NB4 (cell line): ENCODE data around the gene TEX53.

Experiments
- DNase-seq: peaks from one replicate; pipeline ENCODE4 v3.0.0; 2010; ENCODE audit warnings: low read depth
- H3K4me3 ChIP-seq: one replicate; pipeline ENCODE4 v1.5.1; 2011; ENCODE audit warnings: mild to moderate bottlenecking, low read depth, low read length, moderate library complexity
- CTCF ChIP-seq: IDR thresholded peaks from one replicate; pipeline ENCODE4 v1.5.1; 2012; ENCODE audit warnings: low read depth, low read length
- MAX ChIP-seq: IDR thresholded peaks from 2 replicates; pipeline ENCODE4 v1.6.1; 2011; ENCODE audit warnings: low read depth, low read length
- MYC ChIP-seq: IDR thresholded peaks from 2 replicates; pipeline ENCODE4 v1.6.1; 2011; ENCODE audit warnings: low read depth, low read length
- POLR2A ChIP-seq: IDR thresholded peaks from 2 replicates; pipeline ENCODE4 v1.6.1; 2011; ENCODE audit warnings: mild to moderate bottlenecking; ENCODE audit not compliant: insufficient read length; ENCODE audit errors: extremely low read depth

The TEX53 gene

GRCh38 chr9:114669961-114670360 lies 12.4 kb upstream of the TEX53 start:
- no peak for TF ChIP-seq MYC
- TF ChIP-seq POLR2A = no peak
- no peak for TF ChIP-seq MAX
- TF ChIP-seq CTCF = no peak
- no peak overlapping the region for H3K4me3 ChIP-seq
- DNase-seq = no peak

DNA sequence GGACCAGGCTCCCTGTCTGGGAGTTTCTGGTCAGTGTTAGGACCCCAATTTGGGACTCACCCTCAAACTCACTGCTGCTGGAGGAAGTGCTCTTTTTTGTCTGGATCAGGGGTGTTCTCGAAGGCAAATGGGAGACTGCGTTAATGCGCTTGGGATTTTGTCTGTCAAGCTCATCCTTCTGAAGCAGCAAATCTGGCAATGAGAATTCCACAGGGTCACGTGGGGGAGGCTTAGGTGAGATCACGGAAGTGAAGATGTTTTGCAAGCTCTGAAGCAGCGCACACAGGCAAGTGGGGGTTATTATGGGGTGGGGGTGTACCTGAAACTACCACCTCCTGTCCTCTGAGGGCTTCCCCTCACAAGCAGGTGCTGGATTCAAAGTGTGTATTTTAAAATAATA lies 10.5 kb upstream of the TEX53 start:
- TF ChIP-seq MAX = no peak
- no peak for TF ChIP-seq POLR2A
- TF ChIP-seq MYC = no peak
- no peak for TF ChIP-seq CTCF
- H3K4me3 ChIP-seq = no peak overlapping the region
- DNase-seq = no peak

GRCh38 chr9:114666851-114667250 lies 9.2 kb upstream of the TEX53 start:
- DNase-seq = no peak
- H3K4me3 ChIP-seq = no peak overlapping the region
- TF ChIP-seq POLR2A = no peak
- TF ChIP-seq MAX = no peak
- no peak for TF ChIP-seq CTCF
- TF ChIP-seq MYC = no peak

GRCh38 chr9:114666401-114666800 lies 8.8 kb upstream of the TEX53 start:
- no peak for DNase-seq
- no peak for TF ChIP-seq MYC
- no peak for TF ChIP-seq MAX
- no peak for TF ChIP-seq CTCF
- no peak for TF ChIP-seq POLR2A
- no peak overlapping the region for H3K4me3 ChIP-seq

GRCh38 chr9:114664181-114664580 lies 6.6 kb upstream of the TEX53 start:
- no peak for DNase-seq
- no peak for TF ChIP-seq CTCF
- no peak for TF ChIP-seq POLR2A
- no peak for TF ChIP-seq MYC
- TF ChIP-seq MAX = no peak

More at GRCh38 chr9:114664181-114664580, 6.6 kb upstream of the TEX53 start:
- no peak overlapping the region for H3K4me3 ChIP-seq
